ENCODE measurements around the gene LRCOL1. TPM values are rescaled to one million over a fixed set of nuclear protein-coding genes. Genes with fewer than 3 reads are reported as not detected.

LRCOL1 gene
- total and polyA plus RNA-seq, 2 of the 13 experiments (the other 11 are each of a cell fraction or from before 2014, with no cell fraction given), result not detected

DNA sequence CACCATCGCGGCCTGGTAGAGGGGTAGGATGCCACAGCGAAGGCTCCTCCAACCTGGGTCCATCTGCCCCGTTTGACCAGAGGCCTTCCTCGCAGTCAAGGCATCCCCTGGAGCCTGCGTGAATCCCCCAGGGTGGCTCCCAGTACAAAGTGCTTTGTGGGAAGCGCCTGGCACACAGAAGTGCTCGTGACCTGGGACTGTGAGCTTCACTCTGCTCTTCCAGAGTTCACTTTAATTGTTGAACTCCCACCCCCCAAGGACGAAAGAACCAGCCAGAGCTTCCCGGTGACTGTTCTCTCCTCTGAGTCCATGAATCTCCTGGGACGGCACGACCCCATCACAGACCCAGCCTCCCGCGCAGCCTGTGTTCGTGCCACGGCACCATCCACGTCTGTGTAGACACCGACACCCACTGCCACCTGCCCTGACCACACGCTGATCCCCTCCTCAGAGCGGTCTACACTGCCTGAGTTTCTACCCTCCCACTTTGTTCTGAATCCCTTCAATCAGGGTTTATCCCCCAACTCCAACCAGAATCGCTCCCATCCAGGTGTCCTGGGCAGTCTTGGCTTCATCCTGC lies 24.1 kb upstream of the LRCOL1 start (continued):
- TF ChIP-seq, protein P1, sequence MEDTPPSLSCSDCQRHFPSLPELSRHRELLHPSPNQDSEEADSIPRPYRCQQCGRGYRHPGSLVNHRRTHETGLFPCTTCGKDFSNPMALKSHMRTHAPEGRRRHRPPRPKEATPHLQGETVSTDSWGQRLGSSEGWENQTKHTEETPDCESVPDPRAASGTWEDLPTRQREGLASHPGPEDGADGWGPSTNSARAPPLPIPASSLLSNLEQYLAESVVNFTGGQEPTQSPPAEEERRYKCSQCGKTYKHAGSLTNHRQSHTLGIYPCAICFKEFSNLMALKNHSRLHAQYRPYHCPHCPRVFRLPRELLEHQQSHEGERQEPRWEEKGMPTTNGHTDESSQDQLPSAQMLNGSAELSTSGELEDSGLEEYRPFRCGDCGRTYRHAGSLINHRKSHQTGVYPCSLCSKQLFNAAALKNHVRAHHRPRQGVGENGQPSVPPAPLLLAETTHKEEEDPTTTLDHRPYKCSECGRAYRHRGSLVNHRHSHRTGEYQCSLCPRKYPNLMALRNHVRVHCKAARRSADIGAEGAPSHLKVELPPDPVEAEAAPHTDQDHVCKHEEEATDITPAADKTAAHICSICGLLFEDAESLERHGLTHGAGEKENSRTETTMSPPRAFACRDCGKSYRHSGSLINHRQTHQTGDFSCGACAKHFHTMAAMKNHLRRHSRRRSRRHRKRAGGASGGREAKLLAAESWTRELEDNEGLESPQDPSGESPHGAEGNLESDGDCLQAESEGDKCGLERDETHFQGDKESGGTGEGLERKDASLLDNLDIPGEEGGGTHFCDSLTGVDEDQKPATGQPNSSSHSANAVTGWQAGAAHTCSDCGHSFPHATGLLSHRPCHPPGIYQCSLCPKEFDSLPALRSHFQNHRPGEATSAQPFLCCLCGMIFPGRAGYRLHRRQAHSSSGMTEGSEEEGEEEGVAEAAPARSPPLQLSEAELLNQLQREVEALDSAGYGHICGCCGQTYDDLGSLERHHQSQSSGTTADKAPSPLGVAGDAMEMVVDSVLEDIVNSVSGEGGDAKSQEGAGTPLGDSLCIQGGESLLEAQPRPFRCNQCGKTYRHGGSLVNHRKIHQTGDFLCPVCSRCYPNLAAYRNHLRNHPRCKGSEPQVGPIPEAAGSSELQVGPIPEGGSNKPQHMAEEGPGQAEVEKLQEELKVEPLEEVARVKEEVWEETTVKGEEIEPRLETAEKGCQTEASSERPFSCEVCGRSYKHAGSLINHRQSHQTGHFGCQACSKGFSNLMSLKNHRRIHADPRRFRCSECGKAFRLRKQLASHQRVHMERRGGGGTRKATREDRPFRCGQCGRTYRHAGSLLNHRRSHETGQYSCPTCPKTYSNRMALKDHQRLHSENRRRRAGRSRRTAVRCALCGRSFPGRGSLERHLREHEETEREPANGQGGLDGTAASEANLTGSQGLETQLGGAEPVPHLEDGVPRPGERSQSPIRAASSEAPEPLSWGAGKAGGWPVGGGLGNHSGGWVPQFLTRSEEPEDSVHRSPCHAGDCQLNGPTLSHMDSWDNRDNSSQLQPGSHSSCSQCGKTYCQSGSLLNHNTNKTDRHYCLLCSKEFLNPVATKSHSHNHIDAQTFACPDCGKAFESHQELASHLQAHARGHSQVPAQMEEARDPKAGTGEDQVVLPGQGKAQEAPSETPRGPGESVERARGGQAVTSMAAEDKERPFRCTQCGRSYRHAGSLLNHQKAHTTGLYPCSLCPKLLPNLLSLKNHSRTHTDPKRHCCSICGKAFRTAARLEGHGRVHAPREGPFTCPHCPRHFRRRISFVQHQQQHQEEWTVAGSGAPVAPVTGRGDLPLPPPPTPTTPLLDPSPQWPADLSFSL (CRISPR knock-in tag; IDR thresholded peaks at IDR 0.05), result no peak

- no peak overlapping the region for H3K27ac ChIP-seq (ENCODE audit: extremely low read length, insufficient read depth, low read length)
- H3K9me3 ChIP-seq (ENCODE audit: low read length), result no peaks in the 10 kb centered on the region
- H3K27me3 ChIP-seq (ENCODE audit: control insufficient read depth in 1 of 2, insufficient read depth in 2 of 2, low read length in 2 of 2), result no peaks in the 10 kb centered on the region
- 94% methylated on average over 2 of the region's 10 CpGs for WGBS (ENCODE audit: low lambda C conversion rate)
- DNase-seq (ENCODE audit: low spot score) (no peak), FAIRE-seq (no peak), ATAC-seq (no peak)
- no peak overlapping the region for H3K4me2 ChIP-seq (ENCODE audit: low read depth, low read length)
- H3K4me1 ChIP-seq (ENCODE audit: insufficient read depth, low read length), result no peaks in the 10 kb centered on the region
- H2AFZ ChIP-seq (ENCODE audit: low read length), result no peak overlapping the region
- no peak overlapping the region for H3K4me3 ChIP-seq (replicated peaks in 1 of 3; ENCODE audit: insufficient read depth in 1 of 3, low read depth in 2 of 3, low read length in 3 of 3)
- ChIA-PET POLR2A (no interaction called here), CTCF (ENCODE audit: low intra/inter-chr PET ratio, low total read pairs) (no interaction called here)
- TF ChIP-seq DRAP1 (CRISPR knock-in tag; IDR thresholded peaks at IDR 0.05), result no peak
- TF ChIP-seq CEBPB (IDR thresholded peaks at IDR 0.05; ENCODE audit: borderline replicate concordance, low read depth, low read length), result no peak
- TF ChIP-seq, protein P2, sequence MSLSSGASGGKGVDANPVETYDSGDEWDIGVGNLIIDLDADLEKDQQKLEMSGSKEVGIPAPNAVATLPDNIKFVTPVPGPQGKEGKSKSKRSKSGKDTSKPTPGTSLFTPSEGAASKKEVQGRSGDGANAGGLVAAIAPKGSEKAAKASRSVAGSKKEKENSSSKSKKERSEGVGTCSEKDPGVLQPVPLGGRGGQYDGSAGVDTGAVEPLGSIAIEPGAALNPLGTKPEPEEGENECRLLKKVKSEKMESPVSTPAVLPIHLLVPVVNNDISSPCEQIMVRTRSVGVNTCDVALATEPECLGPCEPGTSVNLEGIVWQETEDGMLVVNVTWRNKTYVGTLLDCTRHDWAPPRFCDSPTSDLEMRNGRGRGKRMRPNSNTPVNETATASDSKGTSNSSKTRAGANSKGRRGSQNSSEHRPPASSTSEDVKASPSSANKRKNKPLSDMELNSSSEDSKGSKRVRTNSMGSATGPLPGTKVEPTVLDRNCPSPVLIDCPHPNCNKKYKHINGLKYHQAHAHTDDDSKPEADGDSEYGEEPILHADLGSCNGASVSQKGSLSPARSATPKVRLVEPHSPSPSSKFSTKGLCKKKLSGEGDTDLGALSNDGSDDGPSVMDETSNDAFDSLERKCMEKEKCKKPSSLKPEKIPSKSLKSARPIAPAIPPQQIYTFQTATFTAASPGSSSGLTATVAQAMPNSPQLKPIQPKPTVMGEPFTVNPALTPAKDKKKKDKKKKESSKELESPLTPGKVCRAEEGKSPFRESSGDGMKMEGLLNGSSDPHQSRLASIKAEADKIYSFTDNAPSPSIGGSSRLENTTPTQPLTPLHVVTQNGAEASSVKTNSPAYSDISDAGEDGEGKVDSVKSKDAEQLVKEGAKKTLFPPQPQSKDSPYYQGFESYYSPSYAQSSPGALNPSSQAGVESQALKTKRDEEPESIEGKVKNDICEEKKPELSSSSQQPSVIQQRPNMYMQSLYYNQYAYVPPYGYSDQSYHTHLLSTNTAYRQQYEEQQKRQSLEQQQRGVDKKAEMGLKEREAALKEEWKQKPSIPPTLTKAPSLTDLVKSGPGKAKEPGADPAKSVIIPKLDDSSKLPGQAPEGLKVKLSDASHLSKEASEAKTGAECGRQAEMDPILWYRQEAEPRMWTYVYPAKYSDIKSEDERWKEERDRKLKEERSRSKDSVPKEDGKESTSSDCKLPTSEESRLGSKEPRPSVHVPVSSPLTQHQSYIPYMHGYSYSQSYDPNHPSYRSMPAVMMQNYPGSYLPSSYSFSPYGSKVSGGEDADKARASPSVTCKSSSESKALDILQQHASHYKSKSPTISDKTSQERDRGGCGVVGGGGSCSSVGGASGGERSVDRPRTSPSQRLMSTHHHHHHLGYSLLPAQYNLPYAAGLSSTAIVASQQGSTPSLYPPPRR (CRISPR knock-in tag; IDR thresholded peaks at IDR 0.05; ENCODE audit: borderline replicate concordance), result no peak
- no peak for TF ChIP-seq RFXANK (CRISPR knock-in tag; IDR thresholded peaks at IDR 0.05)
- no peak for TF ChIP-seq KLF11 (CRISPR knock-in tag; IDR thresholded peaks at IDR 0.05)
- peaks cover 41 to 89% of the 10 kb centered on the region in 2 experiments; a peak in 4 of 5 replicates for H3K36me3 ChIP-seq (replicated peaks in 1 of 2; ENCODE audit: control insufficient read depth in 1 of 2, insufficient read depth in 2 of 2, low read length in 2 of 2)
- BruUV-seq (replicated peaks), result no TSS peak
- intact Hi-C loops (cut with micrococcal nuclease; ENCODE audit: unreplicated experiment) (no loop called here), in situ Hi-C loops (cut with HindIII; ENCODE audit: extremely low pct_ligation_motif_present, low pct_unique_long_range_greater_than_20kb) (no loop called here)
- no peaks in the 10 kb centered on the region for H3K79me2 ChIP-seq (ENCODE audit: insufficient read depth, low read length)
- H3K9ac ChIP-seq (ENCODE audit: insufficient read depth, low read depth, low read length), result no peak overlapping the region
- H4K20me1 ChIP-seq (ENCODE audit: insufficient read depth, low read length), result no peaks in the 10 kb centered on the region; the same call in 1 of the 2 replicates
These were observed 23.5 kb upstream of the LRCOL1 start for GRCh38 chr12:132633901-132634300.

Measured in HepG2 (cell line).